GM12873 (cell line): Measurements from ENCODE around the gene IBA57.

Experiments used
- CTCF ChIP-seq: IDR thresholded peaks from 2 replicates; pipeline ENCODE4 v1.5.1; 2012; ENCODE audit warnings: low read depth, mild to moderate bottlenecking, moderate library complexity, low read length, control low read depth; ENCODE audit not compliant: insufficient read depth; ENCODE audit errors: missing control alignments

IBA57 gene

GRCh38 chr1:228141226-228142044, 24.2 kb upstream of the IBA57 start:
- TF ChIP-seq CTCF = no peak

- TF ChIP-seq CTCF = no peak
Observed at GRCh38 chr1:228142155-228142691, 23.4 kb upstream of the IBA57 start.

GRCh38 chr1:228142701-228143136, 22.9 kb upstream of the IBA57 start:
- TF ChIP-seq CTCF = no peak

GRCh38 chr1:228143480-228144192, 22.0 kb upstream of the IBA57 start:
- no peak for TF ChIP-seq CTCF

DNA sequence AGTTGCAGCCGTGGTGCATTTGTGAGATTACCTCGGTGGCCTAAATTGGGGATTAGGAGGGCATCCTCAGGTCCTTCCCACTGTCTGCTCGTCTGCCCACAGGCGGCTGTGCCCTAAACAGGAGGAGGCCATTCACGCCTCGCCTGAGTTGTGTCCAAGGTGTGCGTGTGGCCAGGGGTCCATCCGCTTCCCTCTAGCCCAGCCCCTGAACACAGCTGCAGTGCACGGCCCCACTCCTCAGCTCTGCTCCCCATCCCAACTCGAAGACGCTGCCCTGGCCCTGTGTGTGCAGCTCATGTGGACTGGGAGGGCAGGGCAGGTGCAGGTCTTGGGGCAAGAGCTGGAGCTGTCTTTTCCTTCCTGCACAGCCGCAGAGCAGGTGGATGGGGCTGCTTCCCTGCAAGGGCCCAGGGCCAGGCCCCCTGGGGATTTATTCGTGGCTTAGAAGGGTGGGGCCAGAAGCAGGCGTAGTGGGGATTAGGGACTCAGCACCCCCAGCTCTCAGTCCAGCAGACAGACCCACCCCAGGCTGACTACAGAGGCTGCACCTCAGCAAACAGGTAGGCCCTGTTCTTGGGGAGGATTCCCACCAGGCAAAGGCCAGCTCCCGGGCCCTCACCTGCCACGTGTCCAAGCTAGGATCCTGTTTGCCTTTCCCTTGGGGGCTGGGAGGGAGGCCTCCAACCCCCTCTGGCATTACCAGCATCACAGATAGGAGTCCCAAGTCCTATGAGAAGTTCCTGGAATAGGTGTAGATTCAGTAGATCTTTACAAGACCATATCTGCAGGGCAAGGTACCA, 21.2 kb upstream of the IBA57 start:
- no peak for TF ChIP-seq CTCF

GRCh38 chr1:228144993-228145343, 20.6 kb upstream of the IBA57 start:
- no peak for TF ChIP-seq CTCF
